ENCODE measurements around the gene RNF126.

RNF126 gene

DNA sequence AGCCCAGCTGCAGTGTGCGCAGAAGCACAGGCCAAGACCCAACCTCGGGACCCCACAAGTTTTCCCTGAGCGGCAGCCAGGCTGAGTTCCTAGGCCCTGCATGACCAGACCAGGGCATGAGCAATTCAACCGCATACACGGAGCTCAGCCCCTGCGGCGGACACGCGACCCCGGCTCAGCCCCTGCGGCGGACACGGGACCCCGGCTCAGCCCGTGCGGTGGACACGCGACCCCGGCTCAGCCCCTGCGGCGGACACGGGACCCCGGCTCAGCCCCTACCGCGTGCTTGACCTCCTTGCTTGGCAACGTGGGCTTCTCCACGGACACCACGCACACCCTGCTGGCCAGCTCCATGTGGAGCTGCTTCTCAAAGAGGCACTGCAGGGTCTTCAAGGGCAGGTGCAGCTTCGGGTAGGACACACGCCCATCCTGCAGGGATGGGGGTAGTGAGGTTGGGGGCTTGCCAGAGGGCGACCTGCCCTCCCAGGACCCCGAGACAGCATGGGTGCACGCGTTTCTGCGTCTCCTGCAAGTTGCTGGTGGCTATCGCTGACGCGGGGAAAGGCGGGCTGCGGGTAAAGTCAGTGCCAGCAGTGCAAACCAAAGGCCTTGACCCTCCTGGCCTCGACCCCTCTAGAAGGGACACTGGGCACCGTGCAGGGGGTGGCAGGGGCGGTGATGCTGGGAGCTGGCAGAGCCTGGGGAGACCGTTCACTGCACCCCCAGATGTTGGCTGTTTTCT, 39.7 kb downstream of the RNF126 start:
- TF ChIP-seq, protein P1, sequence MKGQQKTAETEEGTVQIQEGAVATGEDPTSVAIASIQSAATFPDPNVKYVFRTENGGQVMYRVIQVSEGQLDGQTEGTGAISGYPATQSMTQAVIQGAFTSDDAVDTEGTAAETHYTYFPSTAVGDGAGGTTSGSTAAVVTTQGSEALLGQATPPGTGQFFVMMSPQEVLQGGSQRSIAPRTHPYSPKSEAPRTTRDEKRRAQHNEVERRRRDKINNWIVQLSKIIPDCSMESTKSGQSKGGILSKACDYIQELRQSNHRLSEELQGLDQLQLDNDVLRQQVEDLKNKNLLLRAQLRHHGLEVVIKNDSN (IDR thresholded peaks at IDR 0.05): no peak
- TF ChIP-seq RAD21 (IDR thresholded peaks at IDR 0.05; ENCODE audit: low read depth) (no peak), ZBTB7A (IDR thresholded peaks at IDR 0.05; ENCODE audit: low read depth) (no peak), EGR1 (IDR thresholded peaks at IDR 0.05) (no peak)
- TF ChIP-seq, protein P2, sequence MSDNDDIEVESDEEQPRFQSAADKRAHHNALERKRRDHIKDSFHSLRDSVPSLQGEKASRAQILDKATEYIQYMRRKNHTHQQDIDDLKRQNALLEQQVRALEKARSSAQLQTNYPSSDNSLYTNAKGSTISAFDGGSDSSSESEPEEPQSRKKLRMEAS (IDR thresholded peaks at IDR 0.05): no peak

DNA sequence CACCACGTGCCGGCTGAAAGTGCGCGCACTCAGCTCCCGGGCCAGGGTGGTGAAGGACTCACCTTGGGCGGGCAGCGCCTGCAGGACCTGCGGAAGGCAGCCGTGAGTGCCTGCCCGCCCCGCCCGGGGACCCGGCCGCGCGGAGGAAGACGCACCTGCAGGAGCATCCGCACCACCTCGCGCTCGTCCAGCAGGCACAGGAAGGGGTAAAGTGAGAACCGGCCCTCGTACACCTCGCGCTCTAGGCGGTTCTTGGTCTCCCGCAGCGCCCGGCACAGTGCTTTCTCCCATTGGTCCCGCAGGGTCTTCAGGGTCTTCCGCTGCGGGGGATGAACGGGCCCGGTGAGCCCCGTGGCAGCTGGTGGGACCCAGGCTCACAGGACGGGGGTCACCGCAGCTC, 40.3 kb downstream of the RNF126 start:
- TF ChIP-seq TCF12 (IDR thresholded peaks at IDR 0.05; ENCODE audit: low read depth) (no peak), CREB1 (IDR thresholded peaks at IDR 0.05; ENCODE audit: low read depth) (no peak), EGR1 (IDR thresholded peaks at IDR 0.05) (no peak), EP300 (IDR thresholded peaks at IDR 0.05; ENCODE audit: borderline replicate concordance) (no peak), ZBTB7A (IDR thresholded peaks at IDR 0.05; ENCODE audit: low read depth) (no peak), YY1 (IDR thresholded peaks at IDR 0.05; ENCODE audit: low read depth) (no peak), FOXM1 (IDR thresholded peaks at IDR 0.05; ENCODE audit: borderline replicate concordance, low read depth) (no peak), NFIC (IDR thresholded peaks at IDR 0.05) (no peak)
- TF ChIP-seq, protein P1 (IDR thresholded peaks at IDR 0.05): no peak

DNA sequence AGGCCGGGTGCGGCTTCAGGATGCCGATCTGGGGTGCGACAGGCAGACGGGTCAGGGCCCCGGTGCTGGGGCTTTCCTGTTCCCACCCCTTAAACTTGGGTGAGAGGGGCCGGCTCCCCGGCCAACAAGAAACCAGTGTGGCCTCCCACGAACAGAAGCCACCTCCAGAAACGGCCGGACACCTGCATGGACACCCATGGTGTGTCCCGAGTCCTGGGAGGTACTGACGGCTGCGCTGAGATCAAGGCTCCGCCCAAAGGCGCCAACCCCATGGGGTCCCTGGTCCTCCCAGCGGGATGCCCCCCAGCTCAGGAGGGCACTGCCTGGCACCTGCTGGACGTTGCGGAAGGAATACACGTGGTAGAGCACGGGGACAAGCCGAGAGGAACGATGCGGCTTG, 41.2 kb downstream of the RNF126 start:
- TF ChIP-seq CREB1 (IDR thresholded peaks at IDR 0.05; ENCODE audit: low read depth) (no peak), CEBPB (IDR thresholded peaks at IDR 0.05) (no peak), ZBTB7A (IDR thresholded peaks at IDR 0.05; ENCODE audit: low read depth) (no peak), NFIC (IDR thresholded peaks at IDR 0.05) (no peak), TAF1 (IDR thresholded peaks at IDR 0.05; ENCODE audit: low read depth) (no peak), FOXM1 (IDR thresholded peaks at IDR 0.05; ENCODE audit: borderline replicate concordance, low read depth) (no peak), YY1 (IDR thresholded peaks at IDR 0.05; ENCODE audit: low read depth) (no peak), EP300 (IDR thresholded peaks at IDR 0.05; ENCODE audit: borderline replicate concordance) (no peak), TCF12 (IDR thresholded peaks at IDR 0.05; ENCODE audit: low read depth) (no peak), EGR1 (IDR thresholded peaks at IDR 0.05) (no peak), RAD21 (IDR thresholded peaks at IDR 0.05; ENCODE audit: low read depth) (no peak), TEAD4 (IDR thresholded peaks at IDR 0.05) (no peak)
- TF ChIP-seq, protein P1 (IDR thresholded peaks at IDR 0.05): no peak
- TF ChIP-seq, protein P2 (IDR thresholded peaks at IDR 0.05): no peak
- TF ChIP-seq, protein P3, sequence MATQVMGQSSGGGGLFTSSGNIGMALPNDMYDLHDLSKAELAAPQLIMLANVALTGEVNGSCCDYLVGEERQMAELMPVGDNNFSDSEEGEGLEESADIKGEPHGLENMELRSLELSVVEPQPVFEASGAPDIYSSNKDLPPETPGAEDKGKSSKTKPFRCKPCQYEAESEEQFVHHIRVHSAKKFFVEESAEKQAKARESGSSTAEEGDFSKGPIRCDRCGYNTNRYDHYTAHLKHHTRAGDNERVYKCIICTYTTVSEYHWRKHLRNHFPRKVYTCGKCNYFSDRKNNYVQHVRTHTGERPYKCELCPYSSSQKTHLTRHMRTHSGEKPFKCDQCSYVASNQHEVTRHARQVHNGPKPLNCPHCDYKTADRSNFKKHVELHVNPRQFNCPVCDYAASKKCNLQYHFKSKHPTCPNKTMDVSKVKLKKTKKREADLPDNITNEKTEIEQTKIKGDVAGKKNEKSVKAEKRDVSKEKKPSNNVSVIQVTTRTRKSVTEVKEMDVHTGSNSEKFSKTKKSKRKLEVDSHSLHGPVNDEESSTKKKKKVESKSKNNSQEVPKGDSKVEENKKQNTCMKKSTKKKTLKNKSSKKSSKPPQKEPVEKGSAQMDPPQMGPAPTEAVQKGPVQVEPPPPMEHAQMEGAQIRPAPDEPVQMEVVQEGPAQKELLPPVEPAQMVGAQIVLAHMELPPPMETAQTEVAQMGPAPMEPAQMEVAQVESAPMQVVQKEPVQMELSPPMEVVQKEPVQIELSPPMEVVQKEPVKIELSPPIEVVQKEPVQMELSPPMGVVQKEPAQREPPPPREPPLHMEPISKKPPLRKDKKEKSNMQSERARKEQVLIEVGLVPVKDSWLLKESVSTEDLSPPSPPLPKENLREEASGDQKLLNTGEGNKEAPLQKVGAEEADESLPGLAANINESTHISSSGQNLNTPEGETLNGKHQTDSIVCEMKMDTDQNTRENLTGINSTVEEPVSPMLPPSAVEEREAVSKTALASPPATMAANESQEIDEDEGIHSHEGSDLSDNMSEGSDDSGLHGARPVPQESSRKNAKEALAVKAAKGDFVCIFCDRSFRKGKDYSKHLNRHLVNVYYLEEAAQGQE (IDR thresholded peaks at IDR 0.05; ENCODE audit: low read depth): no peak

DNA sequence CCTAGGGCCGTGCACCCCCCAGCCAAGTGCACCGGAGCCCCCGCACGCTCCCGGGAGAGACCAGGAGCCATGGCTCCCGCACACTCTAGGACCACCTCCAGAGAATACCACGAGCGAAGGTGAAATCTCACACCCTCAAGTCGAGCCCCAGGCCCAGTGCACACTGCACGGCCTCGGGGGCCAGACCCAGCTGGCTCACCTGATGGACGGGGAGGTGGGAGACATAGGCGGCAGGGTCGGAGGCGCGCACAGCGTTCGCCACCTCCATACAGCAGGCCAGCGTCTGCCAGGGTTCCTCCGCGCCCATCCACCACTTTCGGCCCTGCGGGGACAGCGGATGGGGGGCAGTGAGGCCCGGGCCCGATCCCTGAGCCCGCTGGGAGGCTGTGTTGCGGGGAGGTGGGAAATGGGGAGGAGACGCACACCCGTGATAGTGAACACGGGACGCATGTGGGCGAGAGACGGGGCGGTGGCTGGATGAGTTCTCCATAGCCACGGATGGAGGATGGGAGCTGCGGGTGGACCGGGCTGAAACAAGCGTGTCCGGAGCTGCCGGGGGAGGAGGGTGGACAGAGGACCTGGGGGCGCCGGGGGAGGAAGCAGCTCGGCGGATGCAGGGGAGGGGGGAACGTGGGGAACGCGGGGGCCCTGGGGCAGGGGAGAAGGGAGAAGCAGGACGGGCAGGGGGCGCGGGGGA, 42.7 kb downstream of the RNF126 start:
- TF ChIP-seq, protein P2 (IDR thresholded peaks at IDR 0.05): no peak
- TF ChIP-seq EP300 (IDR thresholded peaks at IDR 0.05; ENCODE audit: borderline replicate concordance) (no peak), CEBPB (IDR thresholded peaks at IDR 0.05) (no peak), YY1 (IDR thresholded peaks at IDR 0.05; ENCODE audit: low read depth) (no peak), ZBTB7A (IDR thresholded peaks at IDR 0.05; ENCODE audit: low read depth) (no peak)

DNA sequence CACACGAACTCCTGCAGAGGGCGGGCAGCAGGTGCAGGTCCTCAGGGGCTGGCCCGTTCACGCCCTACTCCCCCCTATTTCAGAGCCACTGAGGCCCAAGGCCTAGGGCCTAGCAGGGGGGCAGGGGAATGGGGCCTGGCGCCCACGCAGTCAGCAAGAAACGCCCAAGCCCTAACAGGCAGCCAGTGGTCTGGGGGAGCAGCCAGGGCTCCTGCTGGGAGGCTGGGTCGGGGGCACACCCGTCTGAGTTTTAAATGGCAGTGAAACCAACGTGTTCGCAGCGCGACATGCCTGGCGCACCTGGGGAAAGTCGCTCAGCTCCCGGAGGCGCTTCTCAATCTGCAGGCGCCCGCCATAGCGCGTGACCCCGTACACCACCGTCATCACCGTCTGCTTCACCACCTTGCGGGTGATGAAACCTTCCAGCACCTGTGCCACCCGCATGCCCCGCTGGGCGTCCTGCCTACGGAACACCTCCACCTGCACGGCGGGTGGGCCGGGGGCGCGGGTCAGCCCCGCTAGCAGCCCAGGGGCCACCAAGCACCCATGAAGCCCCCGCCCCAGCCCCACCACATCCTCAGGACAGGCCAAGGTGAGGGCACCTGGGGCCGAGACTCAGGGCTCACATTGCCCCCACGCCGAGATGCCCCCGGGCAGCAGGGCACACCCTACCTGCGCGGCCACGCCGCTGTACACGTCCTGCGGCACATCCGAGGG, 43.6 kb downstream of the RNF126 start:
- TF ChIP-seq TCF12 (IDR thresholded peaks at IDR 0.05; ENCODE audit: low read depth): no peak
- TF ChIP-seq, protein P1 (IDR thresholded peaks at IDR 0.05): no peak
- TF ChIP-seq EGR1 (IDR thresholded peaks at IDR 0.05): no peak
- TF ChIP-seq NFIC (IDR thresholded peaks at IDR 0.05): no peak
- TF ChIP-seq RAD21 (IDR thresholded peaks at IDR 0.05; ENCODE audit: low read depth): no peak
- TF ChIP-seq ZBTB7A (IDR thresholded peaks at IDR 0.05; ENCODE audit: low read depth): no peak
- no peak for TF ChIP-seq EP300 (IDR thresholded peaks at IDR 0.05; ENCODE audit: borderline replicate concordance)

All from Ishikawa (cell line).